CD14-positive monocyte (primary cell): Measurements from ENCODE around the gene SKP2. TPM values are rescaled to one million over a fixed set of nuclear protein-coding genes. Genes with fewer than 3 reads are reported as not detected.

Experiments
- DNase-seq, 3 donors: peaks; one replicate each; pipeline ENCODE4 v3.0.0-alpha.2; 2011 to 2022
- H2AFZ ChIP-seq: 2 replicates; pipeline ENCODE4 v1.6.0; 2012; ENCODE audit warnings: mild to moderate bottlenecking, low read depth, low read length, inconsistent platforms; ENCODE audit not compliant: insufficient read depth, poor library complexity, severe bottlenecking
- H3K27ac ChIP-seq, 2 donors: 1 replicate in 1 of 2; 2 replicates in 1 of 2; pipeline ENCODE4 v1.5.1; 2012 to 2013; ENCODE audit warnings: low read length in 2 of 2, control low read depth in 1 of 2, inconsistent platforms in 1 of 2, low read depth in 1 of 2, mild to moderate bottlenecking in 1 of 2
- H3K27me3 ChIP-seq, 2 donors: one replicate each; pipeline versions ENCODE4 v1.6.0 to v1.6.1; 2011 to 2013; ENCODE audit warnings: low read length in 2 of 2; ENCODE audit not compliant: control insufficient read depth in 2 of 2, insufficient read depth in 2 of 2
- H3K36me3 ChIP-seq, 2 donors: replicated peaks in 1 of 2; 1 replicate in 1 of 2; 2 replicates in 1 of 2; pipeline versions ENCODE4 v1.5.1 to v1.6.1; 2012 to 2013; ENCODE audit warnings: low read length in 2 of 2, control low read depth in 1 of 2, inconsistent platforms in 1 of 2, mild to moderate bottlenecking in 1 of 2; ENCODE audit not compliant: insufficient read depth in 2 of 2, control insufficient read depth in 1 of 2
- H3K4me1 ChIP-seq, 2 donors: 1 replicate in 1 of 2; 2 replicates in 1 of 2; pipeline versions ENCODE4 v1.5.1 to v1.6.1; 2012 to 2013; ENCODE audit warnings: low read length in 2 of 2, control low read depth in 1 of 2, inconsistent platforms in 1 of 2, mild to moderate bottlenecking in 1 of 2, moderate library complexity in 1 of 2; ENCODE audit not compliant: insufficient read depth in 2 of 2, control insufficient read depth in 1 of 2
- H3K4me2 ChIP-seq: replicated peaks from 2 replicates; pipeline ENCODE3; 2012; ENCODE audit warnings: low read length, moderate library complexity, mild to moderate bottlenecking; ENCODE audit not compliant: poor library complexity, severe bottlenecking; ENCODE audit errors: extremely low read depth
- H3K4me3 ChIP-seq, 3 experiments: fragments of 200-600 bp in 1 of 3; sonication (generic) in 1 of 3; replicated peaks in 1 of 3; 1 replicate in 2 of 3; 2 replicates in 1 of 3; pipeline ENCODE4 v1.5.1; 2011 to 2013; ENCODE audit warnings: low read length in 3 of 3, mild to moderate bottlenecking in 3 of 3, control low read depth in 2 of 3, low read depth in 2 of 3, inconsistent platforms in 1 of 3, moderate library complexity in 1 of 3
- H3K79me2 ChIP-seq: 2 replicates; pipeline ENCODE4 v1.6.0; 2012; ENCODE audit warnings: mild to moderate bottlenecking, control low read depth, inconsistent platforms, low read length, moderate library complexity; ENCODE audit not compliant: insufficient read depth
- H3K9ac ChIP-seq: 2 replicates; pipeline ENCODE4 v1.6.0; 2017; ENCODE audit warnings: low read length, mild to moderate bottlenecking; ENCODE audit not compliant: insufficient read depth, poor library complexity, severe bottlenecking
- H3K9me3 ChIP-seq, 2 donors: replicated peaks in 1 of 2; 1 replicate in 1 of 2; 2 replicates in 1 of 2; pipeline versions ENCODE4 v1.5.1 to v1.6.1; 2012 to 2013; ENCODE audit warnings: low read length in 2 of 2, control low read depth in 1 of 2; ENCODE audit not compliant: control insufficient read depth in 1 of 2, insufficient read depth in 1 of 2
- H4K20me1 ChIP-seq: 2 replicates; pipeline ENCODE4 v1.6.0; 2012; ENCODE audit warnings: mild to moderate bottlenecking, low read length, control low read depth, moderate library complexity; ENCODE audit not compliant: insufficient read depth
- H3K27ac Mint-ChIP-seq, 7 donors: one replicate each; pipeline ENCODE4 v1.8.0; 2020; ENCODE audit warnings: mild to moderate bottlenecking in 7 of 7, mixed read lengths in 7 of 7, moderate library complexity in 6 of 7, inconsistent platforms in 2 of 7
- H3K27me3 Mint-ChIP-seq, 3 donors: one replicate each; pipeline ENCODE4 v1.8.0; 2021 to 2022; ENCODE audit warnings: low read depth in 3 of 3, mild to moderate bottlenecking in 3 of 3, mixed read lengths in 3 of 3, moderate library complexity in 3 of 3, inconsistent platforms in 1 of 3
- H3K36me3 Mint-ChIP-seq, 2 donors: one replicate each; pipeline ENCODE4 v1.8.0; 2020; ENCODE audit warnings: mixed read lengths in 2 of 2, inconsistent platforms in 1 of 2, mild to moderate bottlenecking in 1 of 2
- H3K4me1 Mint-ChIP-seq: one replicate; pipeline ENCODE4 v1.8.0; 2020; ENCODE audit warnings: mild to moderate bottlenecking, mixed read lengths
- H3K4me3 Mint-ChIP-seq, 2 donors: one replicate each; pipeline ENCODE4 v1.8.0; 2020; ENCODE audit warnings: mild to moderate bottlenecking in 2 of 2, mixed read lengths in 2 of 2, moderate library complexity in 1 of 2
- H3K9me3 Mint-ChIP-seq, 7 donors: one replicate each; pipeline ENCODE4 v1.8.0; 2020 to 2022; ENCODE audit warnings: mixed read lengths in 7 of 7, mild to moderate bottlenecking in 6 of 7, moderate library complexity in 6 of 7, inconsistent platforms in 2 of 7
- WGBS: methylation state at CpG from one replicate; pipeline ENCODE4 v1.1.5; 2013; ENCODE audit warnings: missing lambda C conversion rate; ENCODE audit not compliant: insufficient coverage; 5-methylcytosine and 5-hydroxymethylcytosine counted together
- intact Hi-C, 2 donors: fragments of 100-400 bp; cut with micrococcal nuclease; formaldehyde crosslinking; loops; one replicate each; pipeline versions ENCODE4 v1.15.0 to v1.15.1; 2023
- polyA plus RNA-seq, 3 donors: library from polyadenylated mRNA; depleted of rRNA in 1 of 3; unstranded in 2 of 3; stranded (reverse) in 1 of 3; fragments of 300-500 nt in 2 of 3; fragments of >200 nt in 1 of 3; fragmentation: Illumina TruSeq in 2 of 3; gene quantifications; 1 replicate in 2 of 3; 2 replicates in 1 of 3; pipeline ENCODE4 v1.2.3, GENCODE V29; 2012 to 2021
- TF ChIP-seq, protein P1 (sequence below): fragments of 200-600 bp; IDR thresholded peaks from one replicate; pipeline ENCODE4 v1.8.0; 2022; ENCODE audit warnings: antibody characterized with exemption, mild to moderate bottlenecking

SKP2 gene
- polyA plus RNA-seq, 3 donors, result 14.4 to 18.0 (median 15.5) TPM

DNA sequence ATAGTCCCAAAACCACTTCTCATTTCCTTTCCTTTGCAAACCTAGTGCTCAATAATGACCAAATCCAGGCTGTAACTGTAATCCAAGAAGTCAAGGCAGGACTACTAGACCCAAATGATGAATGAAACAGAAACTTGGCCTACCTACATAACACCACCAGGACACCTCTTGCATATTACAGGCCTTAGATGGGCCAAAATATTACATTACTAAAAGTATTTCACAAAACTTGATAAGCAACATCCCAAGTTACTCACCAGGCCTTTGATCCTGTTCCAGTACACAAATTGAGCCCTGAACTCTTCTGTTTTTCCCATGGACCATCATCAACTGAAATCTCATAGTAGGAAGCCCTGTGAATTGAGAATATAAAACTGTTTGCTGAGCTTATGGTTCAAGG is 55.0 kb downstream of the SKP2 start:
- no peaks in the 10 kb centered on the region for H3K4me1 ChIP-seq
- Mint-ChIP-seq H3K9me3 (peaks cover 0 to 2% (median 0%) of the 10 kb centered on the region in 7 donors), H3K4me1 (no peaks in the 10 kb centered on the region), H3K27ac (no peak overlapping the region), H3K36me3 (peaks cover 29 to 35% of the 10 kb centered on the region in 2 donors), H3K27me3 (peaks cover 0 to 3% (median 1%) of the 10 kb centered on the region in 3 donors), H3K4me3 (no peak overlapping the region)
- no peaks in the 10 kb centered on the region for H3K9me3 ChIP-seq
- no peak overlapping the region for H3K4me2 ChIP-seq
- no peaks in the 10 kb centered on the region for H3K27me3 ChIP-seq
- H4K20me1 ChIP-seq, result no peaks in the 10 kb centered on the region
- intact Hi-C loops, result no loop called here
- no peak overlapping the region for H3K27ac ChIP-seq
- no peaks in the 10 kb centered on the region for H3K79me2 ChIP-seq
- no peak overlapping the region for H3K9ac ChIP-seq
- DNase-seq, result no peak
- H3K4me3 ChIP-seq, result no peak overlapping the region
- no peak overlapping the region for H2AFZ ChIP-seq
- H3K36me3 ChIP-seq, result peaks cover 12 to 58% of the 10 kb centered on the region in 2 donors
- TF ChIP-seq, protein P1, sequence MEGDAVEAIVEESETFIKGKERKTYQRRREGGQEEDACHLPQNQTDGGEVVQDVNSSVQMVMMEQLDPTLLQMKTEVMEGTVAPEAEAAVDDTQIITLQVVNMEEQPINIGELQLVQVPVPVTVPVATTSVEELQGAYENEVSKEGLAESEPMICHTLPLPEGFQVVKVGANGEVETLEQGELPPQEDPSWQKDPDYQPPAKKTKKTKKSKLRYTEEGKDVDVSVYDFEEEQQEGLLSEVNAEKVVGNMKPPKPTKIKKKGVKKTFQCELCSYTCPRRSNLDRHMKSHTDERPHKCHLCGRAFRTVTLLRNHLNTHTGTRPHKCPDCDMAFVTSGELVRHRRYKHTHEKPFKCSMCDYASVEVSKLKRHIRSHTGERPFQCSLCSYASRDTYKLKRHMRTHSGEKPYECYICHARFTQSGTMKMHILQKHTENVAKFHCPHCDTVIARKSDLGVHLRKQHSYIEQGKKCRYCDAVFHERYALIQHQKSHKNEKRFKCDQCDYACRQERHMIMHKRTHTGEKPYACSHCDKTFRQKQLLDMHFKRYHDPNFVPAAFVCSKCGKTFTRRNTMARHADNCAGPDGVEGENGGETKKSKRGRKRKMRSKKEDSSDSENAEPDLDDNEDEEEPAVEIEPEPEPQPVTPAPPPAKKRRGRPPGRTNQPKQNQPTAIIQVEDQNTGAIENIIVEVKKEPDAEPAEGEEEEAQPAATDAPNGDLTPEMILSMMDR, result no peak

DNA sequence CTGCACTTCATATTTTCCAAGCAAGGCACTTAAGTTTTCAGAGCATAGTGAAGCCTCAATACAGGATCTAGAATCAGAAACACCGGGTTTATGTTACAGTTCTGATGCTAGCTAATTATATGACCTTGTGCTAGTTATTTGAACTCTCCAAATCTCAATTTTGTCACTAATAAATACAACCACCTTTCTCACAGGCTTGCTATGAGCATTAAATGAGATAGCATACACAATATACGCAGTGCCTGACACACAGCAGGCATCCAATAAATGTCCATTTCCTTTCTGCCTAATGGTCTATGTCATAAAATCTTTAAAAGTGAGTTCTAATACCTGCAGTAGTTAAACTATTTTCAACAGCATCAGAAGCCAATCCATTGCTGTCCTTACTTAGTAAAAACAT is 56.9 kb downstream of the SKP2 start:
- H3K9ac ChIP-seq, result no peak overlapping the region
- H3K9me3 ChIP-seq, result no peaks in the 10 kb centered on the region
- Mint-ChIP-seq H3K36me3 (peaks cover 32 to 36% of the 10 kb centered on the region in 2 donors), H3K4me1 (no peaks in the 10 kb centered on the region), H3K27ac (no peak overlapping the region), H3K4me3 (no peak overlapping the region), H3K27me3 (peaks cover 0 to 3% (median 1%) of the 10 kb centered on the region in 3 donors), H3K9me3 (peaks cover 0 to 2% (median 0%) of the 10 kb centered on the region in 7 donors)
- TF ChIP-seq, protein P1, result no peak
- H3K4me2 ChIP-seq, result no peak overlapping the region
- no peak overlapping the region for H3K4me3 ChIP-seq
- DNase-seq, result no peak
- H2AFZ ChIP-seq, result no peak overlapping the region
- intact Hi-C loops, result no loop called here
- H3K79me2 ChIP-seq, result no peaks in the 10 kb centered on the region
- no peaks in the 10 kb centered on the region for H3K27me3 ChIP-seq
- no peaks in the 10 kb centered on the region for H3K4me1 ChIP-seq
- peaks cover 17 to 55% of the 10 kb centered on the region in 2 donors for H3K36me3 ChIP-seq
- WGBS, result no CpG with 5 or more reads among the region's 2 CpGs
- H4K20me1 ChIP-seq, result no peaks in the 10 kb centered on the region
- H3K27ac ChIP-seq, result no peak overlapping the region
